Esophagus squamous epithelium (tissue), 4 donors: ENCODE data around the gene HCLS1.

Source experiments
- CTCF ChIP-seq, 6 experiments: fragments of 450-650 bp in 4 of 6; fragments of 200-600 bp in 2 of 6; sonication (generic) in 2 of 6; IDR thresholded peaks; one replicate each; pipeline ENCODE4 v1.5.1; 2016 to 2019; ENCODE audit warnings: antibody characterized with exemption in 6 of 6, mild to moderate bottlenecking in 4 of 6, moderate library complexity in 4 of 6
- POLR2A ChIP-seq, 4 donors: fragments of 450-650 bp; IDR thresholded peaks; one replicate each; pipeline ENCODE4 v1.6.1; 2017; ENCODE audit warnings: antibody characterized with exemption in 4 of 4, mild to moderate bottlenecking in 4 of 4, moderate library complexity in 3 of 4

DNA sequence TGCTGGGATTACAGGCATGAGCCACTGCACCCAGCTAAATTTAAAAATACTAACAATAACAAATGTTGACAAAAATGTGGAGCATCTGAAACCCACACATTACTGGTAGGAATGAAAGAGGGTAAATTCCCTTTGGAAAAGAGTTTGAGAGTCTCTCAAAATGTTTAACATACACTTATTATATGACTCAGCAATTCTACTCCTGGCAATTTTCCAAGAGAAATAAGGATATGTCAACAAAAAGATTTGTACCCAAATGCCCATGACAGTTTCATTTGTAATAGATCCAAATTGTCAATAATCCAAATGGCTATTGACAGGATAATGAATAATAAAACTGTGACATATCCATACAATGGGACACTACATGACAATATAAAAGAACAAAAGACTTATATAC, 9.0 kb downstream of the HCLS1 start:
- TF ChIP-seq CTCF (IDR thresholded peaks at IDR 0.05): no peak
- no peak for TF ChIP-seq POLR2A (IDR thresholded peaks at IDR 0.05)
